ENCODE measurements around the gene CACNA2D3.

CACNA2D3 gene

DNA sequence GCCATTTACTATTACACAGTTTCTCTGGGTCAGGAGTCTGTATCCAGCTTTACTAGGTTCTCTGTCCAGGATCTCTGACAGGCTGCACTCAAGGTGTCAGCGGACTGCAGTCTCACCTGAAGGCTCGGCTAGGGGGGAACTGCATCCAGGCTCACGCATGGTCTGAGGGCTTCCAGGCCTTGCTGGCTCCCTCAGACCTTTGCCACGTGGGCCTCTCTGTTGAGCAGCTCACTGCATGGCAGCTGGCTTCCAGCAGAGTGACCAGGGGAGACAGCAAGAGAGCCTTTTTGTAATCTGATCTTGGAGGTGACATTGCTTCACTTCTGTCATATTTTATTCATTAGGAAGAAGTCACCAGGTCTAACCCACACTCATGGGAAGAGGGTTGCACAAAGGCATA is 152.3 kb downstream of the CACNA2D3 start:
- DNase-seq: no peak

DNA sequence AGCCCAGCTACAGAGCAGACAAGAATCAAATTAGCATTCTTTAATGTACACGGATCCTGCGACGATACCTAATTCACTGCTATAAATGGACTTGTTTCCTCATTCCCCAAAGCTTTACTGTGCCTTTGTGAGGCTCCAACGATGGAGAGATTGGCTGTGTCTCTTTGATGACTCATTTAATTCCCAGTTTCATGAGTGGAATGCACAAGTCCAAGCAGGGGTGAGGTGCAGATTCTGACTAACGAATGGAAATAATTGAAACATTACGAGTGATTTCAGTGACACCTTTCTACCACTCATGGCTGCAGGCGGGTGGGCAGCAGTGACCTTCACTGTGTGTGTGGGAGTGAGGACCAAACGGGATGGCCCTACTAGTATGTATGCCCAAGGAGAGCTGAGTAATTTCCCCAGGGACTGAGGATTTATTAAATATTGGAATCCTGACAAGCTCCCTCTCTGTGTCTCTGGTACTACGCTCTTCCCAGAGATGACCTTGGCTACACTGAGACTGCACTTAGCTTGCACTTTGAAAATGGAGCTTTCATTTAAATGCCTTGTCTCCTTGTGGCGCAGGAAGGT is 156.7 kb downstream of the CACNA2D3 start:
- no peak for DNase-seq

DNA sequence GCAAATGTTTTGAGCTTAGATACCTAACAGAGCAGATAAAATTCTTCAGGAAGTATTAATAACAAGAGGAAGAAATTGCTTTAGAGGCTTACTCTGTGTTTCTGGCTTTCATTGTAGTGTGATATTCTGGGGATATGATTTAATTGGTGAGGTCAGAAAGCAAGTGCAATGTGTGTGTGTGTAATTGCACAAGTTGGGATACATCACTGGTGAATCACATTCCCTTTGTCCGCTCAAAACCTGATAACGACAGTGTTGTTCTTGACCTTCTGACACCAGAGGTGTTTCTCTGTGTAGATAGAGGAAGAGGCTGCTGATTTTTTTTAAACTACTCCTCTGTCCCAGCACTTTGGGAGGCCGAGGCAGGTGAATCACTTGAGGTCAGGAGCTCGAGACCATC is 161.1 kb downstream of the CACNA2D3 start:
- DNase-seq: no peak

GRCh38 chr3:54294214-54294613 is 171.9 kb downstream of the CACNA2D3 start:
- no peak for DNase-seq

DNA sequence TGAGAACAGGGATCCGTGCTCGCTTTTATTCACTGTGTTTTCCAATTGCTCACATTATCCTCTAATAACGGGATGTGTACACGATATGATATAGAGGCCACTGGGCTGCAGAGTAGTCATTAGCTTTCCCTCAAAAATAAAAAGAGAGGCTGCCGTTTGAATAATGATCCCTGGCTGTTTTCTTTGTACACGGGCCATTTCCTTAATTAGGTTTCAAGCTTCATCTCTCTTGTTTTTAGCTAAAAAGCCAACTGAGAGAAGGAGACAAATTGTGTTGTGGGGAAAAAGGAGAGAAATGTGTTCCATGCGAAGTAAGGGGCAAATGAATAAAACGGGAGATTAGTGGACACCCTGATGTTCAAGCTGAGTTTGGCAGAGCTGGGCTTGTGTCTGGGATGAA is 174.2 kb downstream of the CACNA2D3 start:
- no peak for DNase-seq

GRCh38 chr3:54299169-54299935 is 177.0 kb downstream of the CACNA2D3 start:
- DNase-seq: no peak

GRCh38 chr3:54303517-54304375 is 181.4 kb downstream of the CACNA2D3 start:
- DNase-seq: no peak

GRCh38 chr3:54304877-54305276 is 182.5 kb downstream of the CACNA2D3 start:
- DNase-seq: no peak

- no peak for DNase-seq
Observed at GRCh38 chr3:54305409-54306099, 183.2 kb downstream of the CACNA2D3 start.

- no peak for DNase-seq
Observed at GRCh38 chr3:54307566-54308180, 185.3 kb downstream of the CACNA2D3 start.

DNA sequence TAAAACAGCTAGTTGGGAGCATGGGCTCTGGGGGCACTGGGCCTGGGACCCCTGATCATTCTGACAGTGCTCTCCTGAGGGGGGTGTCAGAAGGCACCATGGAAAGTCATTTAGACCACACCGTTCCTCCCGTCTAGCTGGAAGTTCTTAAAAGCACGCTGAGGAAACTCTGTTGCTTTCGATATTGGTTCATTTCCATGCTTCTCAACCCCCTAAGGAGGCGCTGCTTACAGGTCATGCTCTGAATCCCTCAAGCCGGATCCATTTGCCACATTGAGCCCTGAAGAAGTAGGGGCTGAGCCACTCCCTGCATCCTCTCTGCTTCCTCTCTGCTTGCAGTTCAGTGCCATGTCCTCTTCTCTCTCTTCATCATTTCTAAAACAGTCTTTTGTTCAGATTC is 187.2 kb downstream of the CACNA2D3 start:
- no peak for DNase-seq

- DNase-seq: no peak
Observed at GRCh38 chr3:54311211-54311747, 188.9 kb downstream of the CACNA2D3 start.

DNA sequence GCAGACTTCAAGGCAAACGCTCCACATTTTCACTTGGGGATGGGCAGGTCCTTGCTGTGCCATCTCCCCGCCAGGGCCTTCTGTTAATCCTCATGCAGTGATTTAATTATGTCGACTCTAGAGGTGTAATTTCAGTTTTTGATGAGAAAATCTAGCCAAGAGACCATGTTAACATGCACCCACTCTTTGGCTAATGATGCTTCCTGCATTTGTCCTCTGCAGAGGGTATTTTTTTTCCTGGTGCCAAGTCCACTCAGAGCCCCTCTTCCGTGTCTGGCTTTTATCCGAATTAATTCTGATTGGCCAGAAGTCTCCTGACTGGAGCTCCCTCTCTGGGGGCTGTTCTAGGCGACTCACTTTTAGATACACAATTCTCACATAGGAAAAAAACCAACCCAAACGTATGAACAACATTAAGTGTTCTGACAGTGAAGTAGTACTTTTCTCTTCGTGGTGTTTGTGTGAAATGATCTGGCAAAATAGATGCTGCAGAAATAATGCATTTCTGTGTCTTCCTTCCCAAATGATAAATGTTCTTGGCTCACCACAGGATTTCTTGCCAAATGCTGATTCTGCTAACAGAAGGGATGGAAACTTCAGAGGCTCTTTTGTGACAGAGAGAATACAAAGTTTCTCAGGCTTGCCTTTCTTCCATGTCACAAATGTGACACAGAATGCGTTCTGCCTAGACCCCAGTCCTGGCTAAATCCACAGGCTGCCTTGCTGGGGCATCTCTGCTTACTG is 190.0 kb downstream of the CACNA2D3 start:
- DNase-seq: no peak

DNA sequence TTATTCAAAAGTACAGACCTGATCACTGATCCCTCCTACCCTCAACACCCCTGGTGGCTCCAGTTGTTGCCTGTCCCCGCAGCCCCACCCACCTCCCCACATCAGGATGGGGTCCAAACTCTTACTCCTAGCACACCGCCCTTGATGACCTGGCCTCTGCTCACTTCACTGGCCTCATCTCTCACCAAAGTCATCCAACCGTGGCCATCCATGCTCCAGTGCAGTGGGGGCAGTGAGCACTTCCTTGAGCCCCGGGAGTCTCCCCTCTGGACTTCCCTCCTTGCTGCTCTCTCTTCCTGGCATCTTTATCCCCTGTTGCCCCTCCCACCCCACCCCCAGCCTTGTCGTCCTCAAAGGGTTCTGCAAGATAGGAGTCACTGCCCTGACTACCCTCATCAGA is 191.1 kb downstream of the CACNA2D3 start:
- DNase-seq: no peak

DNA sequence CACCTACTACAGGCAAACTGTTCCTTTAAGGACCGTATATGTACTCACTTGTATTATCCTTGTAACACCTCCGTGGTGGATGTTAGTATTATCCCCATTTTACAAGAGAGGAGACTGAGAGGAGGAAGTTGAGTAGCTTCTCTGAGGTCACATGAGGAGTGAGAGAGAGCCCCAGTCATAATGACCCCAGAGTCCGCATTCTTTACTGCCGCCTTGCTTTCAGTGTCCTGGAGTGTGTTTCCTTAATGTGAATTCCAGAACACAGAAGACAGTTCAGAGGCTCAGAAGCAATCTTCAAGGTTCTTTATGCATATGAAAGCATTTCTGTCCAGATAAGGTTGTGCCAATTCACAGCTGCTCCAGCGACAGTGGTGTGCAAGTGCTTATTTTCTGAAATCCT is 199.2 kb downstream of the CACNA2D3 start:
- DNase-seq: no peak

DNA sequence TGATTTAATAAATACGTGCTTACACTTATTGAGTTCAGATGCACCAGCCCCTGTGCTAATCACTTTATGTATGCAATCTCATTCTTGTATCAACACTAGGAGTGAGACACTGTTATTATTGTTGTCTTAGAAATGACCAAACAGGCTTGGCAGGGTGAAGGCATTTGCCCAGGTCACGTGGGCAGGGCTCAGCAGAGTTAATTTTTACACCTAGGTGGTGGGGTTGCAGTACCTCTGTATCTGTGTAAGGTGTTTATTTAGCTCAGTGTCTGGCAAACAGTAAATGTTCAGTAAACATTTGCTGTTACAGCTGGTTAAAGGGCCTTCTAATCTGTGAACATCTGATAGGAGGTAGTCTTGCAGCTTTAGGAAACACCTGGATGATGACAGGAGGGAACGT is 200.0 kb downstream of the CACNA2D3 start:
- DNase-seq: no peak

GRCh38 chr3:54324103-54324502 is 201.8 kb downstream of the CACNA2D3 start:
- DNase-seq: no peak

- no peak for DNase-seq
Observed at GRCh38 chr3:54326951-54327350, 204.6 kb downstream of the CACNA2D3 start.

- DNase-seq: no peak
Observed at GRCh38 chr3:54331341-54331740, 209.0 kb downstream of the CACNA2D3 start.

GRCh38 chr3:54337846-54338245 is 215.5 kb downstream of the CACNA2D3 start:
- no peak for DNase-seq

DNA sequence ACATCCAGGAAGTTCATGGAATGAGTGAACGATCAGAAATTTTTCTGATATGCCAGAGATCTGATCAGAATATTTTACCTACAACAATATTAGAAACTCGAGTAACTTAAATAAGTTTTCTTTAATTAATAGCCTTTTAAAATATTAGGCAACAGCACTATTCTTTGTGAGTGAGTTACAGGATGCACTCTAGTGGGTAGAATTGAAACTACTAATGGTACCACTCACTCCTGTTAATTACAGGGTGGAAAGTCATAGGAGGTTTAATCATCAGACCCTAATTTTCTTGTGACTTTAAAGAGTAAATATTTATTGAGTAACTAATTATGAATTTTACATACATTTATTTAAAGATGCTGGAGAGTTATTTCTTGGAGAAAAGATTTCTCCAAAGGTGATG is 217.3 kb downstream of the CACNA2D3 start:
- no peak for DNase-seq

All from right kidney (tissue), 1 donor.